Globus pallidus (tissue), 1 donor: ENCODE results near the gene HES3.

Experiments
- DNase-seq: peaks from one replicate; pipeline ENCODE4 v3.0.0-alpha.2; 2015; ENCODE audit warnings: low spot score

HES3 gene

DNA sequence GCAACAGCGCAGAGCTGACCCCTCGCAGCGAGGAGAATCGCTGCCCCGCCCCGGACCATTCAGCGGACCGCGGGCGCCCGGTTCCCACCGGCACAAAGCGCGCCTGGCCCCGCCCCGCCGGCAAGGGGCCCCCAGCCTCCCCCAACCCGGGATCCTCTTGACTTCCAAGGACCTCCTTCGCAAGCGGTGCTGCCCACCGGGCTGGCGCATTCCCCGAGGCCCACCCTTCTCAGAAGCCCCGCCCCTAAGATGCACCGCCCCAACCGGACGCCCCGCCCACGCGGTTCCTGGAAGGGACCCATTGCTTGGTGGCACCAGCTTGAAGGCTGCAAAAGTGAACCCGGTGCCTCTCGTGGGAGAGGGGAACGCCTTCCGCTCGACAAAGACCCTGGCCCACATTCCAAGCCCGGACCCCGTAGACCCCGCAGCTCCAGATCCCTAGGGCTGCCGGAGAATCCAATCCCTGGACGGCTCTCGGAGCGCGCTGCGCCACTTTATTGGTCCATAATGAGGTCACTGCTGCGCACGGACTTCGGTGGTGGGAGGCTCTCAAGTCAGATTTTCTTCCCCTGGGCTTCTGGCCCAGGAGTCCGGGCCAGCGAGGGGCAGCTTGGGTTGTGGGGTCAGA, 2.0 kb downstream of the HES3 start:
- no peak for DNase-seq

DNA sequence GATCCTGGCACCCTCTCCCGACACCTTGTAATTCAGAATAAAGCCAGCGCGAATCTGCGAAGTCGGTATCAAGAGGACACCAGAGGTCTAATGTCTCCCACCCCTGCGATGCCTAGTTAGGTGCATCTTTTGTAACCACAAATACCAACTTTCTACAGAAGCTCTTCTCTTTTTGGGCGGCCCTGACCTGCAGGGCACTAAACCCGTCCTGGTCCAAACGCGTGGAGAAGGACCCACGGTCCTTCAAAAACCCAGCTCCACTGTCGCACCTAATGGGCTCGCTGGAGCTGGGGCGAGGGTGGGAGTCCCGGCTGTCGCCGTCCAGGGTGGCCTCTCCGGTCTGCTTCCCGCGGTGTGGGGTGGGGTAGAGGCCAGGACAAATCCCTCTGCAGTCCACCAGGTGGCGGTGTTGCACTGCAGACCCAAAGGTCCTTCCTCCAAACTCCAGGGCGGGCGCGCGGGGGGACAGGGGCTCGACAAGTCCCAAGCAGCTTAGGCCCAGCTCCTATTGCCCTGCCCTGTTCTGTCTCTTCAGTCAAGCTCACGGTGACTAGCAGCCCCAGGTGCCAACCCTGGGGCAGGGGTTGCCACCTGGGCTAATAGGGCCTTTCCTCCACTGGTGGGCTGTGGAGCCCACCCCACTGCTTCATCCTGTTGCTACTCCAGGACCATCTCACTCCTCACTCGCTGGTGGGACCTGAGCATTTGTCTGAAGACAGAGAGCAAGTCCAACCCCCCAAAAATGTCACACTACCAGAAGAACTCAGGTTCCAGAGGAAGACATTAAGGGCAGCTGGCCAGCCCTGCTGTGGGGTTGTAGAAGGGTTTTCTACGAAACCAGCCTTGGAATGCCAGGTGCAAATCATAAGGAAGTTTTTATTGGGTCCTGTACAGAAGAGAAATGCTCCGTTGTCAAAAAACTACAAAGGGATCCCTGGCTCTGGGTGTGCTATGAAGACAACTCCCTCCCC, 2.8 kb downstream of the HES3 start:
- DNase-seq, result peak; percentile 58

DNA sequence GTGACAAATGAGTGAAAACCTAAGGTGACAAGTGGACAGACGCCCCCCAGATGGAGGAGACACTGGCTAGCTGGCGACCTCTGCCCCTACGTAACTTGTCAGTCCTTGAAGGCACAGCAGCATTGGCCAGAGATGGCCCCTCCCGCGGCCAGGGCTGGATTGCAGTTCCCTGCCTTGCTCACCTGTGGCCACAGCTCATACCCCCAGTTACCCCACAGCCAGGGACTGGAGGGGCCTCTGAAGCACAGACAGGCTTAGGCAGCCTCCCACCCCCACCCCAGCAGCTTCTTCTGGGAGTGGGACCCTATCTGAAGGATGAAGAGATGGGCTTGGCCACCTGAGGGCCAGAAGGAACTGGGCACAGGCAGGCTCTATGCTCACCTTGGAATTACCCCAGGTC, 3.7 kb downstream of the HES3 start:
- DNase-seq, result no peak

DNA sequence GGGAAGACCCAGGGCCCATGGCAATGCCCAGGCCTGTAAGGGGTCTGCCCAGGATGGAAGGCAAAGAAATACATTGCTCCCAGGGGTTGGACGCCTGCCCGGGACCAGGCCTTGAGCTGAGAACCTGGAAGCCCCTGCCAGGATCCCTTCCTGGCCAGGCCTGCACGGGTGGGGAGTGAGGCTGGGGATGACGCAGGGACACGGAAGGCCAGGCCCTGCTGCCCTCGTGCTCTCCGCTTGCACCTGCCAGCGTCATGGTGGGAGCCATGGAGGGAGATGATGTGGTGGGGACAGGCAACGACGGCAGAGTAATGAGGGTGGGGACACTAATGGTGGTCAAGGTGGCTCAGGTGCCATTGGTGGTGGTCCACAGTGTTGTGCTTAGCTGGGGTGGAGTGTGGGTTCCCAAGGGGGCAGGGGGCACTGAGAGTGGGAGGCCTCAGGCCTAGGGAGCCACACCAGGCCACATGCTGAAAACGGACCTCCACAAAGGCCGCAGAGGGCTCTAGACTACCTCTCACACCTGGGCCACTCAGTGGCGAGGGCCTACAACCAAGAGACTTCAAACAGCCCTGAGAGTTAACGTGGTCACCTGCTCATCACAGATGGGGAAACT, 4.3 kb downstream of the HES3 start:
- DNase-seq, result no peak

DNA sequence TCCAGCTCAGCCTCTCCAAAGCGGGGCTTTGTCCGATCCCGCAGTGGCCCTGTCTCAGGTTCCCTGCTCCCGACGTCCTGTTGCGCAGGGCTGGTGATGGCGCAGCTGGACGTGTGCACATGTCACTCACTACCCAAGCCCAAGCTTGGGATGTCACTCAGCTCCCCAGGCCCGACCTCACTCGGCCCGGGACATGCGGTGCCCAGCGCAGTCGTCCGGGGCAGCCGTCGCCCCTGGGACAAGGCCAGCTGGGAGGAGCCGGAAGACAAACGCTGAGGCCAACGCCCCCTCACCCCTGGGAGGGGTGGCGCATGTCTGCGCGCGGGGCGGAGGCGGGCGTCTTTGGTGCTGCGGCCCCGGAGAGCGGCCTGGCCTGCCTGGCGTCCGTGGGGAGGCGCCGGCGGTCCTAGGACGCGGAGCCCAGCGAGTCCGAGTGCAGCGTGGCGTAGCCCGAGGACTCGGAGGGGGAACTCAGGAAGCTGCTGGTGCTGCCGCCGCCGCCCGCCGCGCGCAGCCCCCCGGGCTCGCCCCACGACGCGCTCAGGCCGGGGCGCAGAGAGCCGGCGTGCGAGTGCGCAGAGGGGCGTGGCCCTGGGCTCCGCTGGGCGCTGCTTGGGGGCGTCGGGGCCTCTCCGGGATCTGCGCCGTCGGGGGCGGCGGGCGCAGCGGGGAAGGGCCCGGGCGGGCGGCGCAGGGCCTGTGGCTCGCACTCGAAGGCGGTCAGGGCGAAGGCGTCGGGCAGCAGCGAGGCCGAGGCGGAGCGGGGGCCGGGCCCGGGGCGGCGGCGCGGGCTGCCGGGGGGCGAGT, 5.2 kb downstream of the HES3 start:
- no peak for DNase-seq

DNA sequence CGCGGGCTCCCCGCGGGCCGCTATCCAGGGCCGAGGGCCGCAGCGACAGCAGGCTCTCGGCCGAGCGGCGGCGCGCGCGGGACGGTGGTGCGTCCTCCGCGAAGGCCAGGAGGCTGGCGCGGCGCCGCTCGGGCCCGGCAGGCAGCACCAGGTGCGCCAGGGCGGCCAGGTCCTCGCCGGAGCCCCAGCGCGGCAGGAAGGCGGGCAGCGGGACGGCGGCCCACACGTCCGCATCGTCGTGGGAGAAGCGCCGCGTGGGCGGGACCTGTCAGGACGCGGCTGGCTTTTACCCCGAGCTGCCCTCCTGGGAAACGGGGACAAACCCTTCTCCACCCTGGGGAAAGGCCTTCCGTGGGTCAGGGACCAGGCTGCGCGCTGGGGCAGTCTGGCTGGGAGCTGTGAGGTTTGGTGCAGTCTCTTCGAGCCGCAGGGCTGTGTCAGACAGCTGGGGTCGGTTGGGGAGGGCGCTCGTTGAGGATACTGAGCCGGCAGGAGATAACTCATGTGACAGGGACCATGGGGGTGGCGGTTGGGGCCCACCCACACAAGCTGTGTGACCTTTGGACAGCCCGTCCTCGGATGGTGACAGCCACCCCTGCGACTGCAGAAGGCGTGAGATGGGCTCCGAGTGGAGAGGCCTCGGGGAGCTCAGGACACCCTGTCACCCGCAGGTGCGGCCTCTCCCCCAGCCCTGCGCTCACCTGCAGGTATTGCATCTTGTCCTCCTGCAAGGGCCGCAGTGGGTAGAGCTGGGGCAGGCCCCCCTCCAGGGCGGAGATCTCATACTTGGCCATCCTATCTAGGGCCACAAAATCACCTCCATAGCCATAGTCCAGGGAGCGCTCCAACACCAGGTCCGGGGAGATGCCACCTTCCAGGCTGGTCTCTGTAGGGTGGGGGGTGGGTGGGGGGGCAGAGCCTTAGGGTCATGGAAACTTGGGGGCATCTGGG, 6.0 kb downstream of the HES3 start:
- DNase-seq, result no peak

DNA sequence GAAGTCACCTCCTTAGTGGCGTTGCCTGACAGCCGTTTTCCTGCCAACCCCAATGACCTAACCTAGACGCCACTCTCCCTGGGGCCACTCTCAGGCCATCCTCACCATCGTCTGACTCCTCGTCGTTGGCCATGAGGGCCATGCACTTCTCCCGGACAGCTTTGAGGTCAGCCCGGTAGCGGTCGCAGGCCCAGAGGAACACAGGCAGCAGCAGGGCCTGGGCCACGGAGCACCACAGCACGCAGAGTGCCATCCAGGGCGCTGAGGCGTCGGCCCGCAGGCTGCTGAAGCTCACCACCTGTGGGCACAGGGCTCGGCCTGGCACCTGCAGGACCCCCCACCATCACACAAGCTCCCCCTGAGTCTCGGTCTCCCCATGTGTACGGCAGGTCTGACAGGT, 7.3 kb downstream of the HES3 start:
- no peak for DNase-seq

DNA sequence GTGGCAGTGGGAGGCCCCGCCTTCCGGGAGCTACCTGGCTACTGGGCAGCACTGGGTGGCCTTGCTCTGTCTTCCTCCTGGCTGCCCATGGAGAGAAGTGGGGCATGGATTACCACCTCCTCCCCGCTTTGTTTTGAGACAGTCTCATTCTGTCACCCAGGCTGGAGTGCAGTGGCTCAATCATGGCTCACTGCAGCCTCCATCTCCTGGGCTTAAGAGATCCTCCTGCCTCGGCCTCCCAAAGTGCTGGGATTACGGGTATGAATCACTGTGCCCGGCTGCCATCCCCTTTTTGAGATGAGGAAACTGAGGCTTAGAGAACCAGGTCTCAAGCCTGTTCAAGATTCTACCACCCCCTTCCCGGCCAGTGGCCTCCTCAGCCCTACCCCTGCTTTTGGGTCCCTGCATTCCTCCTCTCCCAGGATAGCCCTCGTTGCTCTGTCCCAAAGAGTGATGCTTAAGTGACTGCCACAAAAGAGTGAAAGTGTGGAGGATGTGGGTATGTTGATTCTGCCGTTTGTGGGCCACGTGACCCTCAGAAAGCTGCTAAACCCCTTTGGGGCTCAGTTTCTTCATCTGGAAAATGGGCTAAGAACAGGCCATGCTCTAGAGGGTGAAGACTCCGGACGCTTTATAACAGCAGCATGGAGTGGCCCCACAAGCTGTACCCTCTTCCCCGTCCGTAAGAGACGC, 7.8 kb downstream of the HES3 start:
- no peak for DNase-seq

DNA sequence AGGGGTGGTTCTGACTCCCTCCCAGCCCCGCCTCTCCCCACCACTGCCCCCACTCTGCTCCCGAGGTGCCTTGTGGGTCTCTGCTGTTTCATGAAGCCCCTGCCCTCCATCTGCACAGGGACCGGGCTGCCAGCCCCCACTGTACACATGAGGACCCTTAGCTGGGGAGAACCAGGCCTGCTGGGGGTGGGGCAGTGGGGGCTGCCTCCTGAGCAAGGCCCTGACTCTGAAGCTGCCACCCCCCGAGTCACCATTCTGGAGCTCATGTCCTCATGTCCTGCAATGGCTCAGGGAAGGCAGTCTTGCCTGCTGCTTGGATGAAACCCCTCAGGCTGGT, 8.4 kb downstream of the HES3 start:
- no peak for DNase-seq

DNA sequence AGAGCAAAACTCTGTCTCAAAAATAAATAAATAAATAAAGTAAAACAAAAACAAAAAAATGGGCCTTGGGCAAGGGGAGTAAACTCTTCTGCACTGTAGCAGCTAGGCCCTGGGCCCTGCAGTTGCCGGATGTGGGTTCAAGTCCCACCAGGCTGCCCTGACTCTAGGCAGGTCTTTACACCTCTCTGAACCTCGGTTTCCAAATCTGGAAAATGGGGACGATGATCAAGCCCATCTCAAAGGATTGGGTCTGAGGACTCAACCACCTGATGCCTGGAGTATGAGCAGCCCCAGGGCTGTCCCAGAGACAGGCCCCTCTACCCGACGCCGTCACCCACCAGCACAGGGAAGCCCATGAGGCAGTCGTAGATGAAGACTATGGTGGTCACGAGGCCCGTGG, 9.4 kb downstream of the HES3 start:
- DNase-seq, result no peak

DNA sequence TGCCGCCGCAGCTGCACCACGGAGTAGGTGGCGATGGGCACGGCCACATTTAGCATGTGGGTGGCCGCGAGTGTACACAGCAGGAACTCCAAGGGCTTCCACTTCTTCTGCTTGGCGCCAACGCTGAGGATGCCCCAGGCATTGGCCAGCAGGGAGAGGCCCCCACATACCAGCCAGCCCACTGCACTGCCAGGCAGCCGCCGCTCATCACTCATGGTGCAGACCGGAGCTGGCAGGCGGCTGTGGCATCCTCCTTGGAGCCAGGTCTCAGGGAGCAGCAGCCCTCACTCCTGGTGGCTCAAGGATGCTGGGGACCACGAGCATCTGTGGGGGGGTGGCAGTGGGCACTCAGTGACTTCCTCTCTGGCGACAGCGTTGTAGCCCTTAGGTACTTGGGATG, 10.7 kb downstream of the HES3 start:
- DNase-seq, result no peak

DNA sequence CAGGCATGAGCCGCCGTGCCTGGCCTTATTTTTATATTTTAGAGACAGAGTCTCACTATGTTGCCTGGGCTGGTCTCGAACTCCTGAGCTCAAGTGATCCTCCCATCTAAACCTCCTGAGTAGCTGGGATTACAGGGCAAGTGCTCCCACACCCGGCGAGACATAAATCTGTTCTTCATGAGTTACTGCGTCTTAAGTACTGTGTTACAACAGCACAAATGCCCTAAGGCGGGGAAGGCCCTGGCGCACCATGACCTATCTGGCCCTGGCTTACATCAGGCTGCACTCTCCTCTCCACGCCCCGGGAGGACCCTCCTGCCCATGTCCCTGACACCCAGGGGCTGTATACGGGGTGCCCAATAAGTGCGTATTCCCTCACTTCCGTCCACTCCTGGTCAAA, 12.7 kb downstream of the HES3 start:
- no peak for DNase-seq

DNA sequence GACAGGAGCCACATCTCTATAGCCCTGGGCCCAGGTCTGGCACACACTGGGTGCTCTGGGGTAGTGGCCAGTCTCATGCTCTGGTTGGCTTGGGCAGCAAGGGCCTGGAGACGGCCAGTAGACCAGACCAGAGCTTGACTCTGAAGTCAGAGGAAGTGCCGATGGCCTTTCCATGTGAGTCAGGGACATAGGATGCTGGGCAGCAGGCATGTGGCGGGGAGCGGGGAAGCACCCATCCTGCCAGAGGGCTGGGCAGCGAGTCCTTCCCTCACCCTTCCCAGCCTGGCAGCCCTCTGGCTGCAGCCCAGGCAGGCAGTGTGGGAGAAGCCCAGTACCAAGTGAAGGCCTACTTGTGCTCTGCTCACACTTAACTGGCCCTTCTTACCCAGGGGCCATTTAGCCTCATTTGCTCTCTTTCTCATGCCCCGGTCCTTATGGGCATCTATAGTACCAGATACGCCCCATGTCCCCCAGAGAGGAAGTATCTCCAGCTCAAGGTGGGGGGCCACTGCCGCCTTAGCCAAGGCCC, 13.6 kb downstream of the HES3 start:
- DNase-seq, result no peak

DNA sequence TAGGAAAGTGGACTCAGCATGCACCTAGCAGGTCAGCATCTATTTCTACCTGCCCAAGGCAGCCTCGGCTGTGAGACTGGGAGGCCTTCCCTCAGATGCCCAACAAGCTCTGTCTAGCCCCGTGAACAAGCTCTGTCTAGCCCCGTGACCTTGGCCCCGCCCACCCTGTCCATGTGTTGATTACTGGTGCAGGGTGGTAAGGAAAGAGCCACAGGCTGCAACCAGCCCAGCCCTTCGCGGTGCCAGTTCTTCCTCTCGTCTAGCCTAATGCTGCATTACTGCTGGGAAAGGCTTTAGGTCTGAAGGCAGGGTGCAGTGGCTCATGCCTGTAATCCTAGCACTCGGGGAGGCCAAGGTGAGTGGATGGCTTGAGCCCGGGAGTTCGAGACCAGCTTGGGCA, 14.7 kb downstream of the HES3 start:
- DNase-seq, result no peak

DNA sequence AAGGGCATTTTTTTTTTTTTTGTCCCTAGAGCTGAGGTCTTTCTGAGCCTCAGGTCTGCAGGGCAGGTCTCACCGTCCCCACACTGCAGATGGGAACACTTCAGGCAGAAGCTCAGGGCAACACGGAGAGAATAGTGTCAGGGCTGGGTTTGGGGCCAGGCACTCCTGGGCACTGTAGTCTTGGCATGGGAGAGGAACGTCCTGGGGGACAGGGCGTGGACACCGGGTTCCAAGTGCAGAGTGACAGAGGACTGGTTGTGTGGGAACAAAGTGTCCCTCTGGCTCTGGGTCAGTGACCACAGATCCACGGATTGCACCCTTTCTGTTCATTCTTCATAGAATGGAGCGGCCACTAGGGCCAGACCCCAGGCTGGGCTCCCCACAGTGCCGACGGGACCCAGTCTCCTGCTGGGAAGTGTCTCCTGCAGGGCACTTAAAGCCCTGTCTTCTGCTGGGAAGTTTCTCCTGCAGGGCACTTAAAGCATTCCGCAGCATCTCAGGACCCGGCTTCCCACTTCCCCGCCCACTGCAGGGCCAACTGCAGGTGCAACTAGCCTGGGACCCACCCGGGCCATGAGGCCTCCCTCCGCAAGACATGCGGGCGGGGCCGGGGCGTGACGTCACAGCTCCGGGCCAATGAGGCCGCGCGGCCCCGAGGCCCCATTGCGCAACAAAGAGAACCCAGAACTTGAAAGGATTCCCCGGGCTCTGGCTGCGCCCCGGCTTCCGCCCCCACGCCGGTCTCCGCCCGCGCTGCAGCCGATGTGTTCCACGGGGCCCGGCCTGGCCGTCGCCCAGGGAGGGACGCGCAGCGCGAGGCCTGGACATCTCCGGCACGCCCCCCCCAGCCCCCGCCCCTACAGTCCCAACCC, 15.7 kb downstream of the HES3 start:
- no peak for DNase-seq

DNA sequence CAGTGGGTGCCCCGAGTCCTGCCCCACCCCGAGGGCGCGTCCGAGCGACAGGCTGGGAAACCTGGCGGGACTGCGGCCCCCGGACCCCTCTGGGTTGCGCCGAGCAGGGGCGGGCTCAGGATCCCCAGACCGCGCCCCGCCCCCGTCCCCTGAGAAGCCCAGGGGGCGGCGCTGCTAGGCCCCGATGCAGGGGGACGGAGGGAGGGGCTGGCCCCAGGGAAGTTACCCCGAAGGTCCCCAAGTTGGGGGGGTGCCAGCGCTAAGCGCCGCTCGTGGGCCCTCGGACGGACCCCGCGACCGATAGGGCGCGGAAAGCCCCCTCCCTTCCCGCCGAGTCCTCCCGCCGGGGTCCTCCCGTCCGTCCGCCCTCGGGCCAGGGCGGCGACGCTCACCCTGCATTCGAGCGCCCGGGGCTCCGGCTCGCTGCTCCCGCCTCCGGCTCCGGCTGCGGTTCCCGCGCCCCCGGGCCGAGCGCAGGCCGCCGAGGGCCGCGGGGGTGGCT, 16.5 kb downstream of the HES3 start:
- DNase-seq, result no peak

DNA sequence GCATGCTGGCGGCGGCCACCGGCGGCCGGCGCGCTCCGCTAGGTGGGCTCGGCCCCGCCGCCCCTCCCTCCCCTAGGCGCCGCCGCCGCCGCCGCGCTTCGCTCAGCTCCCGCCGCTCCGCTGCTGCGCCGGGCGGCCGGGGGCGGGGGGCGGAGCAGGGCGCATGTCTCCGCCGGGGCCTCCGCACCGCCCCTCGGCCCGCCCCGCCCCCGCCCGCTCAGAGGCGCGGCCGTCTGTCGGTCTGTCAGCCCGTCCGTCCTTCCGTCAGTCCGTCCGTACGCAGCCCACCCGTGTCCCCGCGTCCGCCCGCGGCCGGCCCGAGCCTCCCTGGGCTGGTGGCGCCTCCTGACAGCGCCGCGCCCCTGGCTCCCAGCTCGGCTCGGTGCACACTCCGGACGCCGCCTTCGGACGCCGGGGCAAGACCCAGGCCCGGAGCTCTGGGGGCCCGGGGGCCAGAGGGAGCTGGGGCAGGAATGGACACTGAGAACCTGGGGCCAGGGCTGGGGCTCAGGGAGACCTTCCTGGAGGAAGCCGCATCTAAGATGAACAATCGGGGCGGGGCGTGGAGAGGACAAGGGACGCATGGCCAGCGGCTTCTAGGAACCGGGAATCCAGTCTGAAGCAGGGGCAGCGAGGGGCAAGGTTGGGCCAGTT, 17.1 kb downstream of the HES3 start, which contains the start of gene GPR153:
GPR153 (minus strand) TSS at position 138 of the 654 bp plus-strand sequence. CDS start 6,193 bp downstream, outside the sequence.
- no peak for DNase-seq

DNA sequence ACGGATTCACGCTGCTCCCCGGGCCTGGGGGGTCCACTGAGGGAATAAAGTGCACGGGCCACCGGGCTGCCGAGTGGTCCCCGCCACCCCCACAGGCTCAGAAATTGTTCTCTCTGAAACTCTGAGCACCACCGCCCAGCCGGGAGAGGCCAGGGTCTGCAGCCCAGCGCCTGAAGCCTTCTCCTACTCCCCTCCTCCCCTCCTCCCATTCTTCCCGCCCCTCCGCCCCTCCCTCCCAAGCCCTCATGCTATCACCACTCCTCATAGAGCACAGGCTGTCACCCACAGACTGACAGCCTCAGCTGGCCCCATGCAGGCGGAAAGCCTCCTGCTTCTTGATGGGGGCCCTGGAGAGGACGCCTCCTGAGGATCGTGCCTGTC, 17.6 kb downstream of the HES3 start:
- DNase-seq, result no peak
